Caco-2 (cell line): ENCODE data around the gene SHROOM3. TPM values are rescaled to one million over a fixed set of nuclear protein-coding genes. Genes with fewer than 3 reads are reported as not detected.

Experiments used
- BruUV-seq: library from RNA; stranded (reverse); fragments of 400-500 nt; replicated peaks from 2 replicates; lab custom pipeline; 2021; lab: Mats Ljungman, UMichigan
- CTCF ChIA-PET: fragments of 300-600 bp; sonication (Branson Sonifier 250); formaldehyde crosslinking; loops from one replicate; lab custom pipeline; 2022; ENCODE audit warnings: antibody characterized with exemption; lab: Charles Lee
- POLR2A ChIA-PET: fragments of 300-600 bp; sonication (Branson Sonifier 250); formaldehyde crosslinking; loops from one replicate; lab custom pipeline; 2022; ENCODE audit warnings: antibody characterized with exemption; lab: Charles Lee
- DNase-seq, 2 experiments: peaks; one replicate each; pipeline versions ENCODE4 v3.0.0 to v3.0.0-alpha.2; 2020 to 2022
- H3K27me3 ChIP-seq: replicated peaks from 2 replicates; pipeline ENCODE4 v1.6.0; 2011; ENCODE audit warnings: low read length; ENCODE audit not compliant: control insufficient read depth, insufficient read depth
- H3K36me3 ChIP-seq: 2 replicates; pipeline ENCODE4 v1.5.1; 2011; ENCODE audit warnings: low read length; ENCODE audit not compliant: control insufficient read depth, insufficient read depth
- H3K4me1 ChIP-seq: fragments of 250-450 bp; sonication (Bioruptor Pico); 2 replicates; pipeline ENCODE4 v1.5.1; 2020; ENCODE audit warnings: mild to moderate bottlenecking
- H3K4me3 ChIP-seq: 2 replicates; pipeline ENCODE4 v1.5.1; 2011; ENCODE audit warnings: low read depth, mild to moderate bottlenecking, control low read depth, low read length
- H3K9me3 ChIP-seq: fragments of 250-450 bp; sonication (Bioruptor Pico); 2 replicates; pipeline ENCODE4 v1.5.1; 2020; ENCODE audit warnings: mild to moderate bottlenecking, moderate library complexity
- H3K27ac Mint-ChIP-seq: one replicate; pipeline ENCODE4 v1.8.0; 2022; ENCODE audit warnings: mixed read lengths; ENCODE audit not compliant: unreplicated experiment
- H3K27me3 Mint-ChIP-seq: one replicate; pipeline ENCODE4 v1.8.0; 2022; ENCODE audit warnings: mixed read lengths; ENCODE audit not compliant: insufficient read depth, unreplicated experiment
- H3K36me3 Mint-ChIP-seq: one replicate; pipeline ENCODE4 v1.8.0; 2022; ENCODE audit warnings: mild to moderate bottlenecking, mixed read lengths; ENCODE audit not compliant: insufficient read depth, unreplicated experiment
- H3K4me1 Mint-ChIP-seq: one replicate; pipeline ENCODE4 v1.8.0; 2022; ENCODE audit warnings: low read depth, mixed read lengths; ENCODE audit not compliant: unreplicated experiment
- H3K4me3 Mint-ChIP-seq: one replicate; pipeline ENCODE4 v1.8.0; 2022; ENCODE audit warnings: mild to moderate bottlenecking, moderate library complexity, mixed read lengths; ENCODE audit not compliant: unreplicated experiment
- H3K9me3 Mint-ChIP-seq: one replicate; pipeline ENCODE4 v1.8.0; 2022; ENCODE audit warnings: mixed read lengths; ENCODE audit not compliant: unreplicated experiment
- CTCF ChIP-seq, 2 experiments: fragments of 200-600 bp in 1 of 2; IDR thresholded peaks; 1 replicate in 1 of 2; 2 replicates in 1 of 2; pipeline versions ENCODE4 v1.5.1 to v1.8.0; 2011 to 2022; ENCODE audit warnings: antibody characterized with exemption in 1 of 2, control low read depth in 1 of 2, inconsistent platforms in 1 of 2, low read depth in 1 of 2, low read length in 1 of 2, mild to moderate bottlenecking in 1 of 2, moderate library complexity in 1 of 2; ENCODE audit not compliant: insufficient read depth in 1 of 2, severe bottlenecking in 1 of 2, unreplicated experiment in 1 of 2
- intact Hi-C: fragments of 100-400 bp; cut with micrococcal nuclease; formaldehyde crosslinking; loops from one replicate; pipeline ENCODE4 v1.10.0; 2022; ENCODE audit not compliant: unreplicated experiment
- total RNA-seq: library from RNA; stranded (reverse); gene quantifications from 2 replicates; pipeline ENCODE4 v1.2.3, GENCODE V29; 2022

SHROOM3 gene
- total RNA-seq, 1 experiment from 2014 or later = 16.3 TPM

- ChIA-PET CTCF (no interaction called here), POLR2A (no interaction called here)
- no peak overlapping the region for H3K4me3 ChIP-seq
- H3K36me3 ChIP-seq = no peaks in the 10 kb centered on the region
- Mint-ChIP-seq H3K27ac (no peak overlapping the region), H3K4me3 (no peak overlapping the region), H3K4me1 (peaks cover 6% of the 10 kb centered on the region), H3K36me3 (no peaks in the 10 kb centered on the region), H3K9me3 (no peaks in the 10 kb centered on the region), H3K27me3 (no peaks in the 10 kb centered on the region)
- H3K9me3 ChIP-seq = no peaks in the 10 kb centered on the region
- BruUV-seq = no TSS peak
- peaks cover under 1% of the 10 kb centered on the region; the same call in 1 of the 2 replicates for H3K4me1 ChIP-seq
- TF ChIP-seq CTCF (IDR thresholded peaks at IDR 0.05; ENCODE audit: insufficient read depth in 1 of 2, low read depth in 1 of 2, low read length in 1 of 2, severe bottlenecking in 1 of 2, unreplicated experiment in 1 of 2) = no peak
- H3K27me3 ChIP-seq = no peaks in the 10 kb centered on the region
- no peak for DNase-seq
- intact Hi-C loops = no loop called here
These were observed 119.6 kb downstream of the SHROOM3 start for GRCh38 chr4:76554630-76555029.

- POLR2A ChIA-PET = no interaction called here
These were observed 121.4 kb downstream of the SHROOM3 start for GRCh38 chr4:76556452-76556851.

GRCh38 chr4:76558396-76559235, 123.6 kb downstream of the SHROOM3 start:
- no peaks in the 10 kb centered on the region for H3K9me3 Mint-ChIP-seq
- H3K4me3 Mint-ChIP-seq = no peak overlapping the region
- Histone ChIP-seq H3K9me3 (no peaks in the 10 kb centered on the region), H3K36me3 (no peaks in the 10 kb centered on the region), H3K27me3 (no peaks in the 10 kb centered on the region), H3K4me3 (no peak overlapping the region), H3K4me1 (peaks cover 11% of the 10 kb centered on the region)
- ChIA-PET POLR2A (no interaction called here), CTCF (no interaction called here)
- no peaks in the 10 kb centered on the region for H3K27me3 Mint-ChIP-seq
- intact Hi-C loops = no loop called here
- no peak for TF ChIP-seq CTCF (IDR thresholded peaks at IDR 0.05; ENCODE audit: insufficient read depth in 1 of 2, low read depth in 1 of 2, low read length in 1 of 2, severe bottlenecking in 1 of 2, unreplicated experiment in 1 of 2)
- no peak overlapping the region for H3K27ac Mint-ChIP-seq
- BruUV-seq = no TSS peak
- no peaks in the 10 kb centered on the region for H3K36me3 Mint-ChIP-seq
- no peak for DNase-seq
- H3K4me1 Mint-ChIP-seq = no peaks in the 10 kb centered on the region

More at GRCh38 chr4:76556452-76556851, 121.4 kb downstream of the SHROOM3 start:
- H3K27me3 Mint-ChIP-seq = no peaks in the 10 kb centered on the region
- TF ChIP-seq CTCF (IDR thresholded peaks at IDR 0.05; ENCODE audit: insufficient read depth in 1 of 2, low read depth in 1 of 2, low read length in 1 of 2, severe bottlenecking in 1 of 2, unreplicated experiment in 1 of 2) = no peak
- no peaks in the 10 kb centered on the region for H3K4me1 Mint-ChIP-seq
- no peak overlapping the region for H3K4me3 Mint-ChIP-seq
- Histone ChIP-seq H3K4me1 (no peaks in the 10 kb centered on the region), H3K4me3 (no peak overlapping the region), H3K27me3 (no peaks in the 10 kb centered on the region), H3K9me3 (no peaks in the 10 kb centered on the region), H3K36me3 (no peaks in the 10 kb centered on the region)
- DNase-seq = no peak
- no peaks in the 10 kb centered on the region for H3K36me3 Mint-ChIP-seq
- CTCF ChIA-PET = interaction anchor here (1.0 kb wide), 1 partner anchor 30 kb away, joined by 3 read pairs; no protein-coding TSS in a partner anchor
- no TSS peak for BruUV-seq
- H3K27ac Mint-ChIP-seq = no peak overlapping the region
- no peaks in the 10 kb centered on the region for H3K9me3 Mint-ChIP-seq
- intact Hi-C loops = no loop called here
